CD4-positive, alpha-beta T cell treated with Interleukin-1 beta for 1 hour (primary cell): ENCODE results near the gene CEACAM7.

Source experiments
- DNase-seq, 2 donors: peaks; one replicate each; pipeline ENCODE4 v3.0.0-alpha.2; 2020 to 2022

CEACAM7 gene

DNA sequence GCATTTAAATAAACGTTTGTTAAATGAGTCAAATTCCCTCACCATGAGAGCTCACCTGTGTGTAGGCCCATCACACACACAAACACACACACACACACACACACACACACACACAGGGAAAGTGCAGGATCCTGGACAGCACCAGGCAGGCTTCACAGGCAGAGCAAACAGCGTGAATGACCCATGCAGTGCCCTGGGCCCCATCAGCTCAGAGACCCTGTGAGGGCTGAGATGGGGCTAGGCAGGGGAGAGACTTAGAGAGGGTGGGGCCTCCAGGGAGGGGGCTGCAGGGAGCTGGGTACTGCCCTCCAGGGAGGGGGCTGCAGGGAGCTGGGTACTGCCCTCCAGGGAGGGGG lies 11.9 kb upstream of the CEACAM7 start:
- DNase-seq: no peak

DNA sequence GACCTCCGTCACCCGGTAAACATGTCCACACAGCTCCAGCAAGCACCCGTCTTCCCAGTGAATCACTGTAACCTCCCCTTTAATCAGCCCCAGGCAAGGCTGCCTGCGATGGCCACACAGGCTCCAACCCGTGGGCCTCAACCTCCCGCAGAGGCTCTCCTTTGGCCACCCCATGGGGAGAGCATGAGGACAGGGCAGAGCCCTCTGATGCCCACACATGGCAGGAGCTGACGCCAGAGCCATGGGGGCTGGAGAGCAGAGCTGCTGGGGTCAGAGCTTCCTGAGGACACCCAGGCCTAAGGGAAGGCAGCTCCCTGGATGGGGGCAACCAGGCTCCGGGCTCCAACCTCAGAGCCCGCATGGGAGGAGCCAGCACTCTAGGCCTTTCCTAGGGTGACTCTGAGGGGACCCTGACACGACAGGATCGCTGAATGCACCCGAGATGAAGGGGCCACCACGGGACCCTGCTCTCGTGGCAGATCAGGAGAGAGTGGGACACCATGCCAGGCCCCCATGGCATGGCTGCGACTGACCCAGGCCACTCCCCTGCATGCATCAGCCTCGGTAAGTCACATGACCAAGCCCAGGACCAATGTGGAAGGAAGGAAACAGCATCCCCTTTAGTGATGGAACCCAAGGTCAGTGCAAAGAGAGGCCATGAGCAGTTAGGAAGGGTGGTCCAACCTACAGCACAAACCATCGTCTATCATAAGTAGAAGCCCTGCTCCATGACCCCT lies 11.3 kb upstream of the CEACAM7 start:
- no peak for DNase-seq

DNA sequence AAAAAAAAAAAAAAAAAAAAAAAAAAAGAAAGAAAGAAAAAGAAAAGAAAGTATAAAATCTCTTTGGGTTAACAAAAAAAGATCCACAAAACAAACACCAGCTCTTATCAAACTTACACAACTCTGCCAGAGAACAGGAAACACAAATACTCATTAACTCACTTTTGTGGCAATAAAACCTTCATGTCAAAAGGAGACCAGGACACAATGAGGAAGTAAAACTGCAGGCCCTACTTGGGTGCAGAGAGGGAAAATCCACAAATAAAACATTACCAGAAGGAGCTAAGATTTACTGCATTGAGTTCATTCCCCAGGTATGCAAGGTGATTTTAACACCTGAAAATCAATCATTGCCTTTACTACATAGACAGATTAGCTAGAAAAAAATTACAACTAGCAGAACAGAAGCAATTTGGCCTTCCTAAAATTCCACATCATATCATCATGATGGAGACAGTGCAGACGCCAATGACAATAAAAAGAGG lies 10.7 kb upstream of the CEACAM7 start:
- DNase-seq: no peak

DNA sequence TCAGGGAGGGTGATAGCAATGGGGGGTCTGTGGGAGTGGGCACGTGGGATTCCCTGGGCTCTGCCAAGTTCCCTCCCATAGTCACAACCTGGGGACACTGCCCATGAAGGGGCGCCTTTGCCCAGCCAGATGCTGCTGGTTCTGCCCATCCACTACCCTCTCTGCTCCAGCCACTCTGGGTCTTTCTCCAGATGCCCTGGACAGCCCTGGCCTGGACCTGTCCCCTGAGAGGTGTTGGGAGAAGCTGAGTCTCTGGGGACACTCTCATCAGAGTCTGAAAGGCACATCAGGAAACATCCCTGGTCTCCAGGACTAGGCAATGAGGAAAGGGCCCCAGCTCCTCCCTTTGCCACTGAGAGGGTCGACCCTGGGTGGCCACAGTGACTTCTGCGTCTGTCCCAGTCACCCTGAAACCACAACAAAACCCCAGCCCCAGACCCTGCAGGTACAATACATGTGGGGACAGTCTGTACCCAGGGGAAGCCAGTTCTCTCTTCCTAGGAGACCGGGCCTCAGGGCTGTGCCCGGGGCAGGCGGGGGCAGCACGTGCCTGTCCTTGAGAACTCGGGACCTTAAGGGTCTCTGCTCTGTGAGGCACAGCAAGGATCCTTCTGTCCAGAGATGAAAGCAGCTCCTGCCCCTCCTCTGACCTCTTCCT lies 9.3 kb upstream of the CEACAM7 start:
- DNase-seq: no peak

DNA sequence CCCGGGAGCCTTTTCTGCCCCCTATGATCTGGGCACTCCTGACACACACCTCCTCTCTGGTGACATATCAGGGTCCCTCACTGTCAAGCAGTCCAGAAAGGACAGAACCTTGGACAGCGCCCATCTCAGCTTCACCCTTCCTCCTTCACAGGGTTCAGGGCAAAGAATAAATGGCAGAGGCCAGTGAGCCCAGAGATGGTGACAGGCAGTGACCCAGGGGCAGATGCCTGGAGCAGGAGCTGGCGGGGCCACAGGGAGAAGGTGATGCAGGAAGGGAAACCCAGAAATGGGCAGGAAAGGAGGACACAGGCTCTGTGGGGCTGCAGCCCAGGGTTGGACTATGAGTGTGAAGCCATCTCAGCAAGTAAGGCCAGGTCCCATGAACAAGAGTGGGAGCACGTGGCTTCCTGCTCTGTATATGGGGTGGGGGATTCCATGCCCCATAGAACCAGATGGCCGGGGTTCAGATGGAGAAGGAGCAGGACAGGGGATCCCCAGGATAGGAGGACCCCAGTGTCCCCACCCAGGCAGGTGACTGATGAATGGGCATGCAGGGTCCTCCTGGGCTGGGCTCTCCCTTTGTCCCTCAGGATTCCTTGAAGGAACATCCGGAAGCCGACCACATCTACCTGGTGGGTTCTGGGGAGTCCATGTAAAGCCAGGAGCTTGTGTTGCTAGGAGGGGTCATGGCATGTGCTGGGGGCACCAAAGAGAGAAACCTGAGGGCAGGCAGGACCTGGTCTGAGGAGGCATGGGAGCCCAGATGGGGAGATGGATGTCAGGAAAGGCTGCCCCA lies 8.5 kb upstream of the CEACAM7 start:
- no peak for DNase-seq

DNA sequence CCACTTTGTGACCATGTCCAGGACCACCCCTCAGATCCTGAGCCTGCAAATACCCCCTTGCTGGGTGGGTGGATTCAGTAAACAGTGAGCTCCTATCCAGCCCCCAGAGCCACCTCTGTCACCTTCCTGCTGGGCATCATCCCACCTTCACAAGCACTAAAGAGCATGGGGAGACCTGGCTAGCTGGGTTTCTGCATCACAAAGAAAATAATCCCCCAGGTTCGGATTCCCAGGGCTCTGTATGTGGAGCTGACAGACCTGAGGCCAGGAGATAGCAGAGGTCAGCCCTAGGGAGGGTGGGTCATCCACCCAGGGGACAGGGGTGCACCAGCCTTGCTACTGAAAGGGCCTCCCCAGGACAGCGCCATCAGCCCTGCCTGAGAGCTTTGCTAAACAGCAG lies 7.7 kb upstream of the CEACAM7 start:
- no peak for DNase-seq

DNA sequence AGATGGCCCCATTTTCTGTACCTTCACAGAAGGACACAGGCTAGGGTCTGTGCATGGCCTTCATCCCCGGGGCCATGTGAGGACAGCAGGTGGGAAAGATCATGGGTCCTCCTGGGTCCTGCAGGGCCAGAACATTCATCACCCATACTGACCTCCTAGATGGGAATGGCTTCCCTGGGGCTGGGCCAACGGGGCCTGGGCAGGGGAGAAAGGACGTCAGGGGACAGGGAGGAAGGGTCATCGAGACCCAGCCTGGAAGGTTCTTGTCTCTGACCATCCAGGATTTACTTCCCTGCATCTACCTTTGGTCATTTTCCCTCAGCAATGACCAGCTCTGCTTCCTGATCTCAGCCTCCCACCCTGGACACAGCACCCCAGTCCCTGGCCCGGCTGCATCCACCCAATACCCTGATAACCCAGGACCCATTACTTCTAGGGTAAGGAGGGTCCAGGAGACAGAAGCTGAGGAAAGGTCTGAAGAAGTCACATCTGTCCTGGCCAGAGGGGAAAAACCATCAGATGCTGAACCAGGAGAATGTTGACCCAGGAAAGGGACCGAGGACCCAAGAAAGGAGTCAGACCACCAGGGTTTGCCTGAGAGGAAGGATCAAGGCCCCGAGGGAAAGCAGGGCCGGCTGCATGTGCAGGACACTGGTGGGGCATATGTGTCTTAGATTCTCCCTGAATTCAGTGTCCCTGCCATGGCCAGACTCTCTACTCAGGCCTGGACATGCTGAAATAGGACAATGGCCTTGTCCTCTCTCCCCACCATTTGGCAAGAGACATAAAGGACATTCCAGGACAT lies 7.0 kb upstream of the CEACAM7 start:
- no peak for DNase-seq

DNA sequence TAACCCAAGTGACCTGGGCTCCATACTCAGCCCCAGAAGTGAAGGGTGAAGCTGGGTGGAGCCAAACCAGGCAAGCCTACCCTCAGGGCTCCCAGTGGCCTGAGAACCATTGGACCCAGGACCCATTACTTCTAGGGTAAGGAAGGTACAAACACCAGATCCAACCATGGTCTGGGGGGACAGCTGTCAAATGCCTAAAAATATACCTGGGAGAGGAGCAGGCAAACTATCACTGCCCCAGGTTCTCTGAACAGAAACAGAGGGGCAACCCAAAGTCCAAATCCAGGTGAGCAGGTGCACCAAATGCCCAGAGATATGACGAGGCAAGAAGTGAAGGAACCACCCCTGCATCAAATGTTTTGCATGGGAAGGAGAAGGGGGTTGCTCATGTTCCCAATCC lies 6.1 kb upstream of the CEACAM7 start:
- DNase-seq: no peak

DNA sequence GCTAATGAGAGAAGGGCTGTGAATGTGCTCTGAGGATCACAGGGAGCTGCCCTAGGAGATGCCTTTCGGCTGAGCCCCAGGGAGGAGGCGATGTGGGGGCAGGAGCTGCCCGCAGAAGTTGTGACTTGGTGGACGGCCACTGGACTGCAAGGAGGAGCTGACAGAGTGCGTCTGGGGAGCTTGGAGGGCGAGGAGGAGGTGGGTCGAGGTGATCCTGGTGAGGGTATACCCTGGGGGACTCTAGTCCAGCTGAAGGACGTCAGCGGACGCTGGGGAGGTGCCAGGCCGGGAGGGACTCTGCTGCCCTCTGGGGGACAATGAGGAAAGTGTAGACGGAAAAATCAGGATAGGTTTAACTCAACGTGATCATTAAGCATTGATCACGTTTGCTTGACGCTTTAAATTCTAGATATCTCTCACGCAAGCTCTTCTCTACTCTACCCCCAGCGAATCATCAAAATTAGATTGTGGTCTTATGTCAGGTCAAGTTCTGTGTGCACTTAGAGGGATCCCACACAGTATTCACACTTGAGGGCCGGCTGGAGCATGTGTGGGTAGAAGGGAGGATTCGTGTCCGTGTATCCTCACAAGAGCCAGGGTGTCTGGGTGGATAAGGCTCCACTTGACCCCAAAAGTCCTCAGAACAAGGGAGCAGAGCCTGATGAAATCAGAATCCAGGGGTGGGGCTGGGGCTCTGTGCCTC lies 3.3 kb upstream of the CEACAM7 start:
- DNase-seq: peak; percentile 7 to 24

DNA sequence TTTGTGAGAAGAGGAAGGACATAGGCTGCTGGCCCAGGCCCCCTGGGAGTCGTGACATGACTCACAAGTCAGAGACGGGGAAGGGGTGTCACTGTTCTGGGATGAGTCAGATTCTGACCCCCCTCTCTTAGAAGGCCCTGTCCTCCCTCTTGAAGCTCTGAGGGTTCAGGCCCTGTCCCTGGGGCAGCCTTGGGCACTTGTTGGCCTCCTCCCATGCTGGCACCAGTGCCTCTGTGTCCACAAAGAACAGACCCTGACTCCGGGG lies 2.7 kb upstream of the CEACAM7 start:
- DNase-seq: no peak

DNA sequence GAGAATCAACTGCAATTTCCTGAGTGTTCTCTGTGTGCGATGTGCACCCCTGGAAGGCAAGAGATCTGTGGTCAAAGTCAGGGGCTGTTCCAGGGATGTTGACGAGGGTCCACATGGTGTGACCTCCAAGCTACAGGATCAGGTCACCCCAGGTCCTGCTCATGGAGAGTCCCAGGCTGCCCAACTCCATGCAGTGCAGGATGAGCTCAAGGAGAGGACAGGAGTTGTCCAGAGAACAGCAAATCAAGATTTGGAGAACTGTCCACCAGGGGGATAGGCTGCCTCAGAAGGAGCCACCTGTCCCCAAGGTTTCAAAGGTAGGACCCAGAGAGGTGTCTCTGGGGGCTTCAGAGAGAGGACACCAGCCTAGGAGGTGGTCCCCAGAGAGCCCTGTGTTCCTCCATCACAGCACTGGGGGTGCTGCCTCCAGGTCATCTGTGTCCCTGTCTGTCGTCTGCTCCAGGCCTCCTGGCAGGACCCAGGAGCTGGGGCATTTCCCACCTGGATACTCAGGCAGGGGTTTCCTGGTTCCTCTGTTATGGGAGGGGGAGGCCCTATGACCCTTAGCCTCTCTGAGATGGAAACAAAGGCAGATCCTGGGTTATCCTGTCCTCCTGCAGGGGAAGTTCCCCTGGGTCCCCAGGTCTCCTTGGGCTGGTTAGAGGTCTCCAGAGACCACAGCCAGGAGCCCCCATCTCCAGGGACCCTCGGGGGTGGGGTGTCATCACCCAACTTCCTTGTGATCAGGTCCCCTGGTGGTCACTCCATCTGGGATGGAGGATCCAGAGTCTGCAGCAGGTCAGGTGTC lies 2.1 kb upstream of the CEACAM7 start:
- DNase-seq: no peak

DNA sequence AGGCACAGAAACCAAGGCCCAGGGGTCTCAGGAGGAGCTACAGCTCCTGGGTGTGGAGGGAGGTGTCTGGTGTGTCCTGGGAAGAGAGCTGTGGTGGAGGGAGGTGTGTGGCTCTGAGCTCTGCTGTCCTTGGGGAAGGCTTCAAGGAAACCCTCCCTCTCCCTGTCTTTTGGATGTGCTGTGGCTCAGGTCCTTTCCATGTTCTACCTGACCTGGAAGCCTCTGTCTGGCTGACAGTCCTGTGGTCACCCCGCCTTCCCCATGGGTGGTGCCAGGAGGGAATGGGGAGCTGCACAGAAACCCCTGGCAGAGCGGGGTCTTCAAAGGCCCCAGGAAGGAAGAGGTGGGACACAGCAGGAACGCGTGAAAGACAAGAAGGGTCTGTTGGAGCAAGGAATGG lies 617 bp upstream of the CEACAM7 start:
- no peak for DNase-seq

DNA sequence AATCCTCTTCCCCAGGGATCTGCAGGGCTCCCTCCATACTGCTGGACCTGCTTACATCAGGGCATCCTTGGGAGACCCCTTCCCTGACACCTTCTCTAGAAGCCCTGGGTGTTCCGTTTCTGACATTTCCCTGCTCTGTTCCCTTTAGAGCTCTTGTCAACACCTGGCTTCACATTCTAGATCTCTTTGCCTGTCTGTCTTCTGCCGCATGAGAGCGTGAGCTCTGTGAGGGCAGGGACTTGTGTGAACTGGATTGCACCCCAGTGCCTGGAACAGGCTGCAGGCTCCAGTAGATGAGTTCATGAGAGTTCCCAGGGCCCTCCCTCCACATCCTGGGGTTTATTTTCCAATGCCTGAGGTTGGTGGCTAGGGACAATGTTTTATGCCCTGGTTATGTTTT lies 651 bp downstream of the CEACAM7 start:
- DNase-seq: no peak

DNA sequence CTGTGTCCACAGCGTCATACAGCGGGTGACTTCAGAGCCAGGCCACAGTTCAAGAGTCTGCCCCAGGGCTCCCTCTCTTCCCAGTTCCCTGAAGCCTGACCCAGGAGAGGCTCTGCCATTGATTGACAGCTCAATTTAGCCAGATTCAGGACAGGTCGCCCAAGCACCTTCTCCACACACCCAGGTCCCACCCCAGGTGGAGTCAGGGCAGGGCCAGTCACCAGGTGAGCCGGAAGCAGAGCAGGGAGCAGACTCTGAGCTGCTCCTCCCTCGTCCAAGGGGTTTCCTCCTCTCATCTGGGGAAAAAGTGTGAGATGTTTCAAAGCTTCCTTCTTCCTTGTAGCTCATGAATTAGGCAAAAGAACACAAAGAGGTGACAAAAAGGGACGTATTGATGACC lies 5.6 kb downstream of the CEACAM7 start:
- DNase-seq: no peak

DNA sequence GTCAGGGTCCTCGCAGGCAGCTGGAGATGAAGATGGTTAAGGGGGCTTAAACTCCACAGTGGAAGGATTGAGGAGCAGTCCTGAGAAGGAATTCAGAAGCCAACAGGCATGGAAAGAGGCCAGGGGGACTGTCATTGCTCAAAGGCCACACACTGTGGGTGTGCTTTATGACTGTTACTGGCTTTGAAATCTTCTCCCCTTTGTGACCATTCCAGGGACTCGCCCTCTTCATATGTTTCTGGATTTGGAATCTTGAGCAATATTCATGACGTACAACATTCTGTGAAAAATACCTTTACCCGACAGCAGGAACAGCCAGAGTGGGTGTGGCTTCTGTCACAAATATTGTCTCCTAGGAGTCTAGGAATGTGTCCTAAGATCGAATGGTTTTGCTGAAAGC lies 16.6 kb downstream of the CEACAM7 start:
- DNase-seq: no peak

DNA sequence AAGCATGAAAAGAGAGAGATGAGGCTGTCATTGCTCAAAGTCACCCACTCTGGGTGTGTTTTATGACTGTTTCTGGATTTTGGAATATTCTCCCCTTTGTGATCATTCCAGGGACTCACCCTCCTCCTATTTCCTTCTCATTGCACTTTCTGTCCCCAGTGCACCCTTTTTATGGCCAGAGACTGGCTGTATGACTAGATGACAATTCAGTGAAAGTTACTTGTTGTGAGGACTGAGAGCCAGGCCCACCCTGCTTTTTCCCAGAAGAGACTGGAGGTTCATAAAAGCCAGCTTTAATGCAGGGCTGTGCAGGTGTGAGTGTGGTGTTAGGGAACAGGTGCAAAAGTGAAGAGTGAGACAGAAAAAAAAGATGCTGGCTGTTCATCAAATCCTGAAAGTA lies 17.3 kb downstream of the CEACAM7 start:
- DNase-seq: no peak

DNA sequence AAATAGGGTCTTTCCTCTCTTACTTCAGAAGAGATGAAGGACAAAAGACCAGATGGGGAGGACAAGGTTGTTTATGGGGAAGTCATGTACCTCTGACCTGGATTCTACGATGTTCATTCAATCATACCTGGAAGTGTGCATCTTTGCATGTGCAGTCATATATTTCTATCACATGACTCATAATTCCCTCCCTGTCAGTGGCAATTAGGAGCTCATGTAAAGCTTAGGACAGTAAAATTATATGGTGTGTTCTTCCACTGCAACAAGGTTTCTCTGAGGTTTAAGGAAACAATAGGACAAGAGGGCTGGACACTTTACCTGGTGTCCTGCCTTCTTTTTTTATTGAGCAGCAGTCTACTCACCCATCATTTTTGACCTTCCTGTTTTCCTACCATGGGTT lies 19.8 kb downstream of the CEACAM7 start:
- no peak for DNase-seq

DNA sequence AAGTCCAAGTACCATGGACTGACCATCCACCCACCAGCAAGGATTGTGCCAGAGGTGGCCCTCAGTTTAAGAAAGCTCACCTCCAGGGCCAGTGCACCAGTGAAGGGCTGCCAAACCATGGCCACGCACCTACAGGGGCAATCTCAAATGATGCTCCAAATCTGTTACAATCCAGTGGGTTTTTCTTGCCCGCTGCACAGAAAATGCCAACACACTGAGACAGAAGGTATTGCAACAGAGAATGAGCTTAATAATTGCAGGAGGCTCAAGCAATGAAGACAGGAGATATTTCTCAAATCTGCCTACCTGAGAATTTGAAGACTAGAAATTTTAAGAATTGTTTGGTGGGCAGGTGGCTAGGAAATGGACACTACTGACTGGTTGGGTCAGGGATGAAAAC lies 22.0 kb downstream of the CEACAM7 start:
- no peak for DNase-seq

DNA sequence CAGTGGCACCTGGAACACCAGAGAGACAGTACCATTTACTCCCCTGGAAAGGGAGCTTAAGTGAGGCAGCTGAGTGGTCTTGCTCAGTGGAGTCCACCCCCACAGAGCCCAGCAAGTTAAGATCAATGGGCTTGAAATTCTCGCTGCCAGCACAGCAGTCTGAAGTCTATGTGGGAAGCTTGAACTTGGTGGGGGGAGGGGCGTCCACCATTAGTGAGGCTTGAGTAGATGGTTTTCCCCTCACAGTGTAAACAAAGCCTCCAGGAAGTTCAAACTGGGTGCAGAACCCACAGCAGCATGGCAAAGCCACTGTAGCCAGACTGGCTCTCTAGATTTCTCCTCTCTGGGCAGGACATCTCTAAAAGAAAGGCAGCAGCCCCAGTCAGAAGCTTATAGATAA lies 30.9 kb downstream of the CEACAM7 start:
- peak; percentile 6 to 9 for DNase-seq

DNA sequence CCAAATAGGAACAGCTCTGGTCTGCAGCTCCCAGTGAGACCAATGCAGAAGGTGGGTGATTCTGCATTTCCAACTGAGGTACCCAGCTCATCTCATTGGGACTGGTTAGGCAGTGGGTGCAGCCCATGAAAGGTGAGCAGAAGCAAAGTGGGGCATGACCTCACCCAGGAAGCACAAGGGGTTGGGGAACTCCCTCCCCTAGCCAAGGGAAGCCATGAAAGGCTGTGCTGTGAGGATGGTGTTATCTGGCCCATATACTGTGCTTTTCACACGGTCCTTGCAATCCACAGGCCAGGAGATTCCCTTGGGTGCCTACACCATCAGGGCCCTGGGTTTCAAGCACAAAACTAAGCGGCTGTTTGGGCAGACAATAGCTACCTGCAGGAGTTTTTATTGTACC lies 31.3 kb downstream of the CEACAM7 start:
- DNase-seq: peak in 1 of 2 donors; percentile 22

DNA sequence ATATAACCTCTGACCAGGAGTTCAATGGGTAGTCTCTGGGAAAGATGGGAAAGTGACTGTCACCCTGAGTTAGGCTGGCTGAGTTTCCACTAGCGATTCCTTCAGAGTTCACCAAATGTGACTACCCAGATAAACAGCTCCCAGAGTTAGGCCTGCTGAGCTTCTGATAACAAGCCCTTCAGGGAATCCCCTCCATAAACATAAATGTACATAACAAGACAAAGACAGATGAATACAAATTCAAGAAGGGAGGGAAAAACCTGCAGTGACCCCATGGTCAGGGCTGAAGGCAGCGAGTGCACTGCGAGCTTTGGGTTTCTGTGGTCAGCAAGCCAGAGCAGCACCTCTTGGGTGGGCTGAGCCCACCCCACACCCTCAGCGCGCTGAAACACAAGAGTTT lies 35.8 kb downstream of the CEACAM7 start:
- DNase-seq: no peak

DNA sequence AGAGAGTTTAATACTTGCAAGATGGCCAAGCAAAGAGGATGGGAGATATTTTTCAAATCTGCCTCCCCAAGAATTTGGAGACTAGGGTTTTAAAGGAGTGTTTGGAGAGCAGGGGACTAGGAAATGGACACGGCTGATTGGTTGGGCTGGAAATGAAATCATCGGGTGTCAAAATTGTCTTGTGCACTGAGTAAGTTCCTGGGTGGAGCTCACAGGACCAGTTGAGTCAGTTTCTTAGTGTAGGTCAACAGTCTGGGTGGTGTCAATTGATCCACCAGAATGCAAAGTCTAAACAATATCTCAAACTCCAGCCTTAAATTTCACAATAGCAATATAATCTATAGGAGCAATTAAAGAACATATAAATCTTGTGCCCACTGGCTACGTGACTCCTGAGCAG lies 38.2 kb downstream of the CEACAM7 start:
- no peak for DNase-seq
